ENCODE measurements around the gene PRKCE. TPM values are rescaled to one million over a fixed set of nuclear protein-coding genes. Genes with fewer than 3 reads are reported as not detected.

The PRKCE gene
- total and polyA plus RNA-seq, 2 of the 8 experiments (the other 6 are each of a cell fraction or from before 2014, with no cell fraction given): 0.54 to 2.1 TPM

- no peak overlapping the region for H3K18ac ChIP-seq (ENCODE audit: extremely low read depth, low read length)
- no peak overlapping the region for H3K4me2 ChIP-seq (ENCODE audit: insufficient read depth in 1 of 2, low read depth in 2 of 2, low read length in 2 of 2)
- no peaks in the 10 kb centered on the region for H3K79me1 ChIP-seq (ENCODE audit: low read depth, low read length)
- H3K14ac ChIP-seq (ENCODE audit: insufficient read length): no peak overlapping the region
- H3K4me1 ChIP-seq (replicated peaks in 1 of 4; ENCODE audit: control insufficient read depth in 3 of 4, insufficient read depth in 4 of 4, low read length in 3 of 4): peaks cover 0 to 7% (median 3%) of the 10 kb centered on the region in 4 experiments; a peak in 4 of 7 replicates
- H3K27me3 ChIP-seq (replicated peaks in 1 of 4; ENCODE audit: control insufficient read depth in 3 of 4, extremely low read depth in 1 of 4, insufficient read depth in 3 of 4, low read length in 3 of 4): no peaks in the 10 kb centered on the region
- no peaks in the 10 kb centered on the region for H3K23me2 ChIP-seq (ENCODE audit: low read depth, low read length)
- ChIA-PET CTCF (ENCODE audit: partially characterized antibody) (interaction anchor here (0.7 to 1.4 kb wide), 3 partner anchors 11 to 121 kb away, joined by 3 read pairs; no protein-coding TSS in a partner anchor), POLR2A (ENCODE audit: partially characterized antibody) (no interaction called here)
- H3K27ac ChIP-seq (ENCODE audit: low read depth, low read length): no peak overlapping the region
- H4K5ac ChIP-seq (ENCODE audit: insufficient read length, low read depth, low read length): no peak overlapping the region
- no peak overlapping the region for H2AK5ac ChIP-seq (ENCODE audit: low read depth, low read length)
- H3K9me3 ChIP-seq (ENCODE audit: insufficient read depth in 2 of 2, low read depth in 1 of 2, low read length in 1 of 2): no peaks in the 10 kb centered on the region
- H2BK12ac ChIP-seq (ENCODE audit: low read depth, low read length): no peak overlapping the region
- no peak for DNase-seq (ENCODE audit: low read depth in 1 of 2, low spot score in 2 of 2)
- no peak overlapping the region for H2BK5ac ChIP-seq (ENCODE audit: low read depth, low read length)
- no peak overlapping the region for H2BK120ac ChIP-seq (replicated peaks; ENCODE audit: low read depth, low read length)
- H3K56ac ChIP-seq (replicated peaks; ENCODE audit: insufficient read length, low read depth, low read length): no peak overlapping the region
- WGBS, 2 experiments (ENCODE audit: extremely low coverage in 1 of 2, insufficient coverage in 1 of 2, insufficient read length in 1 of 2, insufficient replicate concordance in 2 of 2, low coverage in 1 of 2, low lambda C conversion rate in 2 of 2, missing lambda C conversion rate in 1 of 2): 93% methylated on average over 7 of the region's 7 CpGs; no CpG with 5 or more reads in 1 of the 2 experiments
- no peak overlapping the region for H3K4ac ChIP-seq (replicated peaks; ENCODE audit: insufficient read length, low read depth, low read length)
- no peaks in the 10 kb centered on the region for H3K79me2 ChIP-seq (ENCODE audit: control insufficient read depth in 1 of 2, insufficient read depth in 2 of 2, low read length in 2 of 2)
- no peak overlapping the region for H4K8ac ChIP-seq (ENCODE audit: extremely low read depth, insufficient read depth, low read length)
- no peak overlapping the region for H3K23ac ChIP-seq (ENCODE audit: insufficient read length)
- no peak overlapping the region for H2AFZ ChIP-seq (ENCODE audit: low read length)
- no peak for FAIRE-seq
- H4K91ac ChIP-seq (replicated peaks; ENCODE audit: insufficient read length, low read length): no peak overlapping the region
- H4K20me1 ChIP-seq (replicated peaks in 1 of 2; ENCODE audit: control insufficient read depth in 1 of 2, insufficient read depth in 2 of 2, low read length in 2 of 2): no peaks in the 10 kb centered on the region
- no peak overlapping the region for H3K9ac ChIP-seq (replicated peaks in 1 of 4; ENCODE audit: extremely low read depth in 1 of 4, low read depth in 3 of 4, low read length in 3 of 4)
- no peak overlapping the region for H2BK20ac ChIP-seq (ENCODE audit: low read length)
- H3K4me3 ChIP-seq (ENCODE audit: extremely low read depth in 1 of 4, insufficient read depth in 2 of 4, low read depth in 3 of 4, low read length in 4 of 4): no peak overlapping the region
- no peak overlapping the region for H2BK15ac ChIP-seq (ENCODE audit: low read length)
- H3K36me3 ChIP-seq (ENCODE audit: control insufficient read depth in 2 of 4, insufficient read depth in 4 of 4, low read length in 3 of 4): no peaks in the 10 kb centered on the region
- no peak for TF ChIP-seq GABPA (IDR thresholded peaks at IDR 0.05; ENCODE audit: borderline replicate concordance, insufficient read depth, low read length)
- no peak for TF ChIP-seq JUND (IDR thresholded peaks at IDR 0.05; ENCODE audit: low read length)
- TF ChIP-seq NRF1 (IDR thresholded peaks at IDR 0.05; ENCODE audit: low read depth, low read length): no peak
- no peak for TF ChIP-seq BACH1 (IDR thresholded peaks at IDR 0.05; ENCODE audit: low read length)
- TF ChIP-seq SP1 (IDR thresholded peaks at IDR 0.05; ENCODE audit: low read depth, low read length): no peak
- TF ChIP-seq POU5F1 (IDR thresholded peaks at IDR 0.05; ENCODE audit: low read depth, low read length): no peak
- no peak for TF ChIP-seq KDM1A (IDR thresholded peaks at IDR 0.05; ENCODE audit: borderline replicate concordance, low read length)
- no peak for TF ChIP-seq USF2 (IDR thresholded peaks at IDR 0.05; ENCODE audit: low read length)
- no peak for TF ChIP-seq ATF2 (IDR thresholded peaks at IDR 0.05; ENCODE audit: low read length)
- TF ChIP-seq CBX5 (IDR thresholded peaks at IDR 0.05; ENCODE audit: low read depth, low read length): no peak
Observed at GRCh38 chr2:46173636-46174250, 522.3 kb downstream of the PRKCE start.
